HG03064 (cell line): ENCODE results near the gene CPED1.
"Not testable (repeated sequence)": the region's sequence is repeated elsewhere in the genome, so short reads cannot be mapped to it uniquely, and the experiment has no call there.

Source experiments
- ATAC-seq: cut with Tn5 transposase; IDR thresholded peaks from one replicate; pipeline ENCODE4 v1.9.1; 2021; ENCODE audit warnings: low read depth; ENCODE audit not compliant: unreplicated experiment

Gene CPED1

DNA sequence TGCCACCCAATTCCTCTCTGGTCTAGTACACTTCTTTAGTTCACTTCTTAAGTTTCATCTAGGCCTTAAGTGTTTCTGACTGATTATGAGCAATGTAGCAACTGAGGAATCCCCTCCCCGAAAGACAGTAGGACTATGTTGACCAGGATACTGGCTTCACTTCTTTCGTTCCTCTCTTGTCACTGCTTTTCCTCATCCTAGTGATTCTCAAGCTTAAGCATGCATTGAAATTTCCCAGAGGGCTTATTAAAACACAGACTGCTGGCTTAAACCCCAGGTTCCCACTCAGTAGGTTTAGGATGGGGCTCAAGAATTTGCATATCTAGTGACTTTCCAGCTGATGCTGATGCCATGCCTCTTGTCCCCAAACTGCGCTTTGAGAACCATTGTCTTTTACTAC is 175.7 kb downstream of the CPED1 start:
- no peak for ATAC-seq

DNA sequence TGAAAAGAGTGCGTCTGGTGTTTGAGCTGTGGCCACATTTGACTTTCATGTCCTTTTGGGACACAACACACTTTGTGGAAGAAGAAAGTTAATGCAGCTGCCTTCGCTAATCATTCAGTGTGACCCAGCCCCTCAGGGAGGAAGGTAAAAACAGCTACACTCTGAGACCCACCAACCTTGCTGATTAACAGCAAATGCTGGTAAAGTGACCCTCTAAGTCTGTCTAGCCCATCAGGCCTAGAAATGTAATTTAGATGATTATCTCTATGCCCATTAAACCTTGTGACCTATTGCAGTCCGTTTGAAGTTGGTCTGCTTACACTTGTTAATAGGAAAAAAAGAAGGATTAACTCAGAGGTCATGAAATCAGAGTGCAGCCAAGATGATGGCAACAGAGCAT is 178.4 kb downstream of the CPED1 start:
- ATAC-seq, result no peak

- no peak for ATAC-seq
Observed at GRCh38 chr7:121167971-121168370, 179.5 kb downstream of the CPED1 start.

- no peak for ATAC-seq
Observed at GRCh38 chr7:121169469-121169868, 181.0 kb downstream of the CPED1 start.

- no peak for ATAC-seq
Observed at GRCh38 chr7:121172484-121172883, 184.0 kb downstream of the CPED1 start.

GRCh38 chr7:121175826-121176225 is 187.3 kb downstream of the CPED1 start:
- ATAC-seq, result no peak

- ATAC-seq, result no peak
Observed at GRCh38 chr7:121178452-121178851, 189.9 kb downstream of the CPED1 start.

DNA sequence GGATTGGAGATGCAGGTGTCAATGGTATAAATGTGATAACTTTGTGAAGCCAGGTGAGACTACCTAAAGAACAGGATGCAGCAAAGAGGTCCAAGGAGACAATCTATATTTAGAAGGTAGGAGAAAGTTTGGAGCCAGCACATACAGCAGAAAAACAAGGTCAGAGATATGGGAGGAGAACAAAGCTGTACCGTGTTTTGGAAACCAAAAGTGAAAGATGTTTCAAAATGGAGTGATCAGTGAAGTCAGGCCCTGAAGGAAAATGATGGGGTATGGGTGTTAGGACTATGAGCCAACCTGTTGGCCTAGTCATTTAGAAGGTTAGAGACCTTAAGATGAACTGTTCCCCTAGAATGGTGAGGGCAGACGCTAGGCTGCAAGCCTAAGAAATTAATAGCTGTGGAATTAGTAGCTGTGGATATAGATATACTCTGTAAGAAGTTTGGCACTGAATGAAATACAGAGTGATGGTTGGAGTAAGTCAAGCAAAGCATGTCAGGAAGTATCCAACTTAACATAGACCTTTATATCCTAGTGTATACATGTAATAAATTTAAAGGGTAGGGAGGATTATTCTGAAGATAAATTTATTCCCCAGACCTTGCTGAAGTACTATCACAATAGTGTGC is 190.5 kb downstream of the CPED1 start:
- peak; percentile 40 for ATAC-seq

- peak; percentile 96 for ATAC-seq
Observed at GRCh38 chr7:121180436-121181063, 192.0 kb downstream of the CPED1 start.

GRCh38 chr7:121181357-121181756 is 192.8 kb downstream of the CPED1 start:
- no peak for ATAC-seq

- ATAC-seq, result no peak
Observed at GRCh38 chr7:121182281-121182680, 193.8 kb downstream of the CPED1 start.

DNA sequence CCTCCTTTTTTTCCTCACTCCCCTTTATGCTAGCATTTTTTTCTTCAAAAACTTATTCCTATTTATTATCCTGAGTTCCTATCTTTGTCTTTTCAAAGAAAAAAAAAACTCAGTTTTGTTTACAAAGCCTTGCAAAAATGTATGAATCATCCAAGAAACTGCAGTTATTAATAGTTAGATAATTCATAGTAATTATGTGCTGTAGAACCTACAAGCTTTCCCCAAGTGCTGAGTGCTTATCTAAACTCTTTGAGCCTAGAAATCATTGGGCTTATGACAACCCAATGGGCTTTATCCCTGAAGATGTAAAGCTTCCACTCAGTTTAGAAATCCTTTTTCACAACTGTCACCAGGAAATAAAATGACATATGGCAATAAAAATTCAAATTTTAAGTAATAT is 194.4 kb downstream of the CPED1 start:
- ATAC-seq, result no peak

GRCh38 chr7:121183883-121184282 is 195.4 kb downstream of the CPED1 start:
- not testable (repeated sequence) for ATAC-seq

DNA sequence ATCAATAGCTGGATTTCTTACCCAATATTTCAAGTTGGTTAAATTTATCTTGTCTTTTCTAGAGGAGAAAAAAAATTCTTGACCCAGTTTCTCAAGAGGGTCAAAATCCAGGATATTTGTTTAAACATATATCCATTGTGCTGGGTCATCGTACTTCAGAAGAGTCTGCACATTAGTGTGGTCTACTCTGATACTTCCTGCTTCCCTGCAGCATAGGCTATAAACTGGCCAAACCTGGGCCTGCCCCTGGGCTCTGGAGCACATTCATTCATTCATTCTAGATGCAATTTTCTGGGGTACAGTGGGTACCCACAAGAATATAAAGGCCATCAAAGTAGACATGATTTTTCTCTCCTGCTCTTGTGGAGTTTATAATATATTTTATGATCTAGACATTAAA is 198.2 kb downstream of the CPED1 start:
- ATAC-seq, result no peak

DNA sequence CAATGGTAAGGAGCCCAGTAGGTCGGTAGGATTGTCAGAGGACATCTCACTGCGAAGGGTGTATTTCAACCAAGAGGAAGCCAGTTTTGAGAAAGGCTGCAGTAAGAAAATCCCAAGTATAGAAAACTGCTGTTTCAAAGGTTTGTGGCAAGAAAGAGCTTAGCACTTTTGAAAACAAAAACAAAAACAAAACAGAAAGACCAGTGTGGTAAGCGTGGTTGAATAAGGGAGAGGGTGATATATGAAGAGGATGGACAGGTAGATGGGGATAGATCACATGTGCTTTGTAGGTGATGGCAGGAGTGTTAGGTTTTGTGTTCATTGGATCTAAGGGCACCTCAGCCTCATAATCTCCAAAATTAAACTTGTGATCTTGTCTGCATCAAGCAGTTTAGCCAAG is 198.7 kb downstream of the CPED1 start:
- ATAC-seq, result peak; percentile 74

GRCh38 chr7:121187676-121188075 is 199.2 kb downstream of the CPED1 start:
- no peak for ATAC-seq

GRCh38 chr7:121192834-121193233 is 204.3 kb downstream of the CPED1 start:
- ATAC-seq, result no peak

DNA sequence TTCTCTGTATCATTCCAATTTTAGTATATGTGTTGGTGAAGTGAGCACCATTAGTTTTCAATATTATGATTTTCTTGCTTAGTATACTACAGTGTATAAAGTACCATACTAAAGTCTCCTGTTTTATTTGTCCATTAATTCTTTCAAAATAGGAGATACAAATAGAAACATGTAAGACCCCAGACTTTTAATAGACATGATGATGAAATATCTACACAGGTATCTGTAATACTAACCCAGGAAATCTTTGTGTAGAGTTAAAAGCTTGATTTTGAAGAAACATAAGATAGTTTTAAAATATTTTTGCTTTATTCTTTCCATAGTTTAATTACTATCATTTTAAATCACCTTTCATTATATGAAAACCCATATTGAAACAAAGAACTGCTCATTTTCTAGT is 206.5 kb downstream of the CPED1 start:
- no peak for ATAC-seq

DNA sequence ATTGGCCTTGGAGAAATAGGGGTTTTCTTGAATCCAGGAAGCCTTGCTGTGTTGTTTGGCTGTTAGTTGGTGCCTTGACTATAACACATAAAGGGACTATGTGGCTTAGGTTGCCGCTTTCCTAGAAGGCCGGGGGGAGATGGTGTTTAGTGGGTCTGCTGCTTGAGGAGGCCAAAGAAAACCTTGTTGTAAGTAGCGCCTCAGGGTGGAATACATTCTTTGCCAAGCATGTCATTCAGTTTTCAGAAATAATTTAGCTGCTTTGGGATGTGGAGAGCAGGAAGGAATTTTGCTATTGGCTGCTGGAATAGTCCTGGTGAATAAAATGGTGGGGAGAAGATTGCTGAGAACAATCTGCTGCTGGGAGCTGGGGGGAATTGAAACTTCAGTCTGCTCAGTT is 207.4 kb downstream of the CPED1 start:
- ATAC-seq, result no peak

DNA sequence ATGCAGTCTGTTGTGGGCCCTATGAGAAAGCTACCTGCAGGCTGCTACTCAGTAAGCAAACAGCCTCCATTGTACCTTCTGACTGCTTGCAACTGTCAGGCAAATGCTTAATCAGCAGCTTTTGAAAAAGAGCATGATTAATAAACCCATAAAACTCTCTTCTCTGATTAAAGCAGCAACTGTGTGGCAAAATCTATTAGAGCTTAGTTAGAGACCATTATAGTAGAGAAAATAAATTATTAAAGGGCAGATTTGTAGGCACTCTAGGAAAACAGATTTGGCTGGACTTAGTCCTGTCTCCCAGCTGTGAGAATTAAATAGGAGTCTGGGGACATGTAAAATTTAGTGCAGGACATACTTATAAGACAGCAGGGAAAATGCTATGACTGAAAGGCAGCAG is 207.8 kb downstream of the CPED1 start:
- no peak for ATAC-seq

GRCh38 chr7:121197455-121197854 is 208.9 kb downstream of the CPED1 start:
- no peak for ATAC-seq

- no peak for ATAC-seq
Observed at GRCh38 chr7:121198502-121198901, 210.0 kb downstream of the CPED1 start.

GRCh38 chr7:121202125-121202524 is 213.6 kb downstream of the CPED1 start:
- ATAC-seq, result no peak
